Psoas muscle (tissue), 8 donors: Measurements from ENCODE around the gene HDAC8. TPM values are rescaled to one million over a fixed set of nuclear protein-coding genes. Genes with fewer than 3 reads are reported as not detected.

Source experiments
- ATAC-seq, 4 donors: fragments of 200-7000 bp; cut with Tn5 transposase; one replicate each; pipeline ENCODE4 v1.9.1; 2020; ENCODE audit warnings: moderate library complexity in 3 of 4, mild to moderate bottlenecking in 2 of 4
- DNase-seq, 2 donors: peaks; one replicate each; pipeline ENCODE4 v3.0.0-alpha.2; 2020
- H3K27ac ChIP-seq: fragments of 200-600 bp; one replicate; pipeline ENCODE4 v1.8.0; 2022
- H3K27me3 ChIP-seq, 3 donors: fragments of 200-600 bp in 1 of 3; one replicate each; pipeline versions ENCODE4 v1.6.1 to v1.8.0; 2013 to 2022; ENCODE audit warnings: low read length in 2 of 3, mild to moderate bottlenecking in 2 of 3, moderate library complexity in 1 of 3; ENCODE audit not compliant: insufficient read depth in 3 of 3
- H3K36me3 ChIP-seq, 2 donors: fragments of 200-600 bp in 1 of 2; one replicate each; pipeline versions ENCODE4 v1.6.1 to v1.8.0; 2013 to 2022; ENCODE audit warnings: low read depth in 1 of 2, mild to moderate bottlenecking in 1 of 2, moderate library complexity in 1 of 2; ENCODE audit not compliant: insufficient read depth in 1 of 2
- H3K4me1 ChIP-seq: fragments of 200-600 bp; one replicate; pipeline ENCODE4 v1.8.0; 2022
- H3K4me3 ChIP-seq: fragments of 200-600 bp; one replicate; pipeline ENCODE4 v1.8.0; 2022; ENCODE audit warnings: mild to moderate bottlenecking
- H3K9me3 ChIP-seq: fragments of 200-600 bp; one replicate; pipeline ENCODE4 v1.8.0; 2022
- CTCF ChIP-seq: fragments of 200-600 bp; IDR thresholded peaks from one replicate; pipeline ENCODE4 v1.8.0; 2022; ENCODE audit warnings: antibody characterized with exemption
- WGBS, 3 donors: extraction: QIAGEN DNeasy Blood & Tissue Kit; methylation state at CpG; one replicate each; pipeline versions ENCODE4 v1.1.6 to v1.1.7; 2013; 5-methylcytosine and 5-hydroxymethylcytosine counted together
- intact Hi-C, 2 donors: fragments of 100-400 bp; cut with DNase I; formaldehyde crosslinking; loops; one replicate each; pipeline versions ENCODE4 v1.11.0 to v1.14.2; 2022
- polyA plus RNA-seq, 3 donors: library from polyadenylated mRNA; stranded (reverse); fragments of 200-250 nt; gene quantifications; one replicate each; pipeline ENCODE4 v1.2.3, GENCODE V29; 2013
- total RNA-seq, 4 donors: library from RNA; stranded (reverse); fragmentation: NEBNext Ultra II Directional in 2 of 4; extraction: Animal tissue kit (Norgen Biotek cat#: 25700) in 2 of 4; gene quantifications; one replicate each; pipeline versions ENCODE4 v1.2.1 to v1.2.4, GENCODE V29; 2021 to 2023
- donor health status: healthy with polysubstance abuse.
- donor health status: DM: no; HTN: no; CAD: no; lungs with moderate emphysema.
- donor health status: Bipolar disorder and iron deficiency.
- donor health status: healthy.
- donor health status: DM: yes; HTN: yes; CAD: no.
- donor health status: DM: no; HTN: no; CAD: no.
- donor health status: DM: no; HTN: no; CAD: no.
- donor health status: DM: yes; HTN: yes; CAD: no.

The HDAC8 gene
- total and polyA plus RNA-seq, 7 donors, result 5.8 to 17.5 (median 10.8) TPM

- DNase-seq, result no peak
- Histone ChIP-seq H3K27ac (no peak overlapping the region), H3K9me3 (peaks cover 5% of the 10 kb centered on the region), H3K36me3 (peaks cover 0 to 4% of the 10 kb centered on the region in 2 donors), H3K27me3 (no peaks in the 10 kb centered on the region), H3K4me3 (no peak overlapping the region), H3K4me1 (no peaks in the 10 kb centered on the region)
- TF ChIP-seq CTCF, result no peak
- ATAC-seq, result no peak
- intact Hi-C loops, result no loop called here
Observed at GRCh38 chrX:72436010-72436409, 136.6 kb downstream of the HDAC8 start.

GRCh38 chrX:72430405-72430968, 142.2 kb downstream of the HDAC8 start:
- Histone ChIP-seq H3K27ac (no peak overlapping the region), H3K4me1 (no peaks in the 10 kb centered on the region), H3K36me3 (peaks cover 0 to 4% of the 10 kb centered on the region in 2 donors), H3K4me3 (no peak overlapping the region), H3K27me3 (no peaks in the 10 kb centered on the region), H3K9me3 (peaks cover 3% of the 10 kb centered on the region)
- ATAC-seq (no peak), DNase-seq (no peak)
- intact Hi-C loops, result no loop called here
- WGBS, 3 donors, result 80 to 94% (median 88%) methylated on average over 4 of the region's 4 CpGs
- TF ChIP-seq CTCF, result no peak

GRCh38 chrX:72421797-72422196, 150.8 kb downstream of the HDAC8 start:
- DNase-seq, result no peak
- no peak for TF ChIP-seq CTCF
- Histone ChIP-seq H3K27me3 (no peaks in the 10 kb centered on the region), H3K4me1 (no peaks in the 10 kb centered on the region), H3K27ac (no peak overlapping the region), H3K9me3 (peaks cover 30% of the 10 kb centered on the region), H3K4me3 (no peak overlapping the region), H3K36me3 (no peaks in the 10 kb centered on the region)
- intact Hi-C loops, result no loop called here
- ATAC-seq, result no peak

- ATAC-seq, result no peak
- peaks cover 0 to 11% (median 0%) of the 10 kb centered on the region in 3 donors for H3K27me3 ChIP-seq
Observed at GRCh38 chrX:72409993-72410392, 162.7 kb downstream of the HDAC8 start.

More at GRCh38 chrX:72409993-72410392, 162.7 kb downstream of the HDAC8 start:
- Histone ChIP-seq H3K27ac (no peak overlapping the region), H3K4me3 (no peak overlapping the region), H3K4me1 (no peaks in the 10 kb centered on the region), H3K36me3 (no peaks in the 10 kb centered on the region), H3K9me3 (no peaks in the 10 kb centered on the region)
- DNase-seq, result no peak
- WGBS, 3 donors, result 56 to 67% (median 58%) methylated on average over 1 of the region's 1 CpG
- intact Hi-C loops, result no loop called here
- TF ChIP-seq CTCF, result no peak
